ENCODE results near the gene YPEL3.
A peak's percentile ranks its signal among the peaks of the same experiment; 100 is the strongest.

The YPEL3 gene

DNA sequence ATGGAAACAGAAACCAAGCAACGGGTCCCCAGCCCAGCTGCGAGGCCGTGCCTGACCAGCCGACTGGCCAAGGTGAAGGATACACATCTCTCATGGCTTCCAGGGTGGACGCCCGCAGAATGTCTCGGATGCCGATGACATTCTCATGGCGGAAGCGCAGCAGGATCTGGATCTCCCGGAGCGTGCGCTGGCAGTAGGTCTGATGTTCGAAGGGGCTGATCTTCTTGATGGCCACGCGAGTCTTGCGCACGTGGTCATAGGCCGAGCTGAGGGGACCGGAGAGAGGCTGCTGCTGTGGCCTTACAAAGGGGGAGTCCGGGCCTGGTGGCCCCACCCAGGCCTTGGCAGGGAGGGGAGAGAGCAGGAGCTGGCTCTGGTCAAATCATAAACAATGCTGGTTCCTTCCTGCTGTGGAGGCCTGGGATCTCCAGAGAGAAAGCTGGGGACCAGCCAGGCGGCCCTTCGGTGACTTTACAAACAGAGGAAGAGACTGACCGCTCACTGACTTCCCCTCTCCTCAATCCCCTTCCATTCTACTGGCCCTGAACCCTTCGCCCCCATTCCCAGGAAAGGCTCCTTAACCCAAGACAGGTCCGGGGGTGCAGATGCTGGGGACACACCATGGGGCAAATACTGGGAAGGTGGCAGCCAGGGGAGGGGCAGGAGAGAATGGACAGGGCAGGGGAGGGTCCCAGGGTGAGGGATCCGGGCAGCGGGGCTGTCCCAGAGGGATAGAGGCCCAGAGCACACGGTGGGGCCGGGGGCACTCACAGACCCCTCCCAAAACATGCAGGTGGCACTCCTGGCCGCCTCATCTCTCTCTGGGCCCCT lies 25.9 kb upstream of the YPEL3 start:
- H3K27me3 ChIP-seq (replicated peaks; ENCODE audit: control insufficient read depth, insufficient read depth, low read length) = no peaks in the 10 kb centered on the region
- no peak for DNase-seq (ENCODE audit: extremely low read depth, insufficient read length)
- TF ChIP-seq, protein P1, sequence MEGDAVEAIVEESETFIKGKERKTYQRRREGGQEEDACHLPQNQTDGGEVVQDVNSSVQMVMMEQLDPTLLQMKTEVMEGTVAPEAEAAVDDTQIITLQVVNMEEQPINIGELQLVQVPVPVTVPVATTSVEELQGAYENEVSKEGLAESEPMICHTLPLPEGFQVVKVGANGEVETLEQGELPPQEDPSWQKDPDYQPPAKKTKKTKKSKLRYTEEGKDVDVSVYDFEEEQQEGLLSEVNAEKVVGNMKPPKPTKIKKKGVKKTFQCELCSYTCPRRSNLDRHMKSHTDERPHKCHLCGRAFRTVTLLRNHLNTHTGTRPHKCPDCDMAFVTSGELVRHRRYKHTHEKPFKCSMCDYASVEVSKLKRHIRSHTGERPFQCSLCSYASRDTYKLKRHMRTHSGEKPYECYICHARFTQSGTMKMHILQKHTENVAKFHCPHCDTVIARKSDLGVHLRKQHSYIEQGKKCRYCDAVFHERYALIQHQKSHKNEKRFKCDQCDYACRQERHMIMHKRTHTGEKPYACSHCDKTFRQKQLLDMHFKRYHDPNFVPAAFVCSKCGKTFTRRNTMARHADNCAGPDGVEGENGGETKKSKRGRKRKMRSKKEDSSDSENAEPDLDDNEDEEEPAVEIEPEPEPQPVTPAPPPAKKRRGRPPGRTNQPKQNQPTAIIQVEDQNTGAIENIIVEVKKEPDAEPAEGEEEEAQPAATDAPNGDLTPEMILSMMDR (IDR thresholded peaks at IDR 0.05; ENCODE audit: insufficient read depth, low read length, poor library complexity, severe bottlenecking) = no peak
- peak overlapping the region; percentile 87 for H3K4me3 ChIP-seq (replicated peaks; ENCODE audit: low read depth, low read length)
- H3K36me3 ChIP-seq (ENCODE audit: control insufficient read depth, insufficient read depth, low read length) = no peaks in the 10 kb centered on the region; the same call in none of the 2 replicates

DNA sequence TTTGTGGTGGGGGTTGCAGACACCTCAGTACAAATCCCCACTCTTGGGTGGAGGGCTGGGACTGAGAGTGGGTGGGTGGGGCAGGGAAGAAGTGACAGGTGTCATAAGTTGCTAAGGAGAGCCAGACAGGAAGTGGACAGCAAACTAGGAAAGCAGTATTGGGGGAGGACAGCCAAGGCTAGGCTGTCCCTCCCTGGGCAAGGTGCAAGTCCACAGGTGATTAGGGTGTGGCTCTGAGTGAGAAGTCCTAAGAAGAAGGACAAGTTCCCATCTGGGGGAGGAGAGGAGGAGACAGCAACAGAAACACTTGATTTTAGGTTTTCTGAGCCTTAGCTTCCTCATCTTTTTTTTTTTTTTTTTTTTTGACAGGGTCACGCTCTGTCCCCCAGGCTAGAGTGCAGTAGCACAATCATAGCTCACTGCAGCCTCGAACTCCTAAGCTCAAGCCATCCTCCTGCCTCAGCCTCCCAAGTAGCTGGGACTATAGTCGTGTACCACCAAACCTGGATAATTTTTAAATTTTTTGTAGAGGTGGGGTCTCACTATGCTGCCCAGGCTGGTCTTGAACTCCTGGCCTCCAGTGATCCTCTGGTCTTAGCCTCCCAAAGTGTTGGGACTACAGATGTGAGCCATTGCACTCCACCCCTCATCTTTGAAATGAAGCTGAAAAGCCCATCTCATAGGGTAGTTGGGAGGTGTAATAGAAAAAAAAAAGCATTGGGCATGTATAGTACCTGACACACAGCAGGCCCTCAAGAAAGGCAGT lies 24.5 kb upstream of the YPEL3 start:
- H3K27me3 ChIP-seq (replicated peaks; ENCODE audit: control insufficient read depth, insufficient read depth, low read length) = no peaks in the 10 kb centered on the region

DNA sequence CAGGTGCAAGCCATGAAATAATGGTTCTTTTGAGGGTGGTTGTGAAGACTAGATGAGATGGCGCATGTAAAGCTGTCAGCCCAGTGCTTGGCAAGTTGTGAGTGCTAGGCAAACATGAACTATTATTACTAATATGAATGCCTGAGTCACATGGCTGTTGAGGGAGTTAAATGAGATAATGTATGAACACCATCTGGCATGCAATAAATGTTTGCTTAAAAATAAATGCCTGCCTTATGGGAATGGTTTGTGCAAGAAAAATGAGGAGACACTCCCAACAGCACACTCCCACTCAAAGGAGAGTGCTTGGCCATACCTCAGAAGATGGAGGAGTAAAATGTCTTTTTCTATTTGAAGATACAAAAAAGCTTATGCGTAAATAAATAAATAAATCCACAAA lies 23.4 kb upstream of the YPEL3 start:
- TF ChIP-seq, protein P1 (IDR thresholded peaks at IDR 0.05; ENCODE audit: insufficient read depth, low read length, poor library complexity, severe bottlenecking) = no peak
- Histone ChIP-seq H3K27me3 (replicated peaks; ENCODE audit: control insufficient read depth, insufficient read depth, low read length) (no peaks in the 10 kb centered on the region), H3K4me3 (replicated peaks; ENCODE audit: low read depth, low read length) (no peak overlapping the region), H3K36me3 (ENCODE audit: control insufficient read depth, insufficient read depth, low read length) (peaks cover 2% of the 10 kb centered on the region)
- DNase-seq (ENCODE audit: extremely low read depth, insufficient read length) = no peak

More for the DNA sequence above, 24.5 kb upstream of the YPEL3 start:
- TF ChIP-seq, protein P1 (IDR thresholded peaks at IDR 0.05; ENCODE audit: insufficient read depth, low read length, poor library complexity, severe bottlenecking) = no peak
- Histone ChIP-seq H3K36me3 (ENCODE audit: control insufficient read depth, insufficient read depth, low read length) (peaks cover 2% of the 10 kb centered on the region), H3K4me3 (replicated peaks; ENCODE audit: low read depth, low read length) (no peak overlapping the region)
- DNase-seq (ENCODE audit: extremely low read depth, insufficient read length) = no peak

DNA sequence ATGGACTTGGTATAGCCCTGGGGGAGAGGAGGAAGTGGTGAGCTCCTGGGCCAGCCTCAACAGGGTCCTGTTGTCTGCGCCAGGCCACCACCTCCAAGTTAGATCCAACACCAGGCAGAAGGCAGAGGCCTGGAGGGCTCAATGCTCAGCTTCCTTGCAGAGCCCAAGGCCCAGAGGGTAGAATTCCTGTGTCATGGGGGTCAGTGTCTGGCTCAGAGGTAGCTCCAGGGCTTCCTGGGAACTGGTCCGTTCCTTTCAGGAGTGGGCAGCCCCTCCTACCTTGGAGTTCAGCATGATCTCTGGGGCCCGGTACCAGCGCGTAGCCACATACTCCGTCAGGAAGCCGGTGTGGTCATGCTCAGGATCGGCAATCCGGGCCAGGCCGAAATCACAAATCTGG lies 21.8 kb upstream of the YPEL3 start:
- Histone ChIP-seq H3K36me3 (ENCODE audit: control insufficient read depth, insufficient read depth, low read length) (peaks cover 2% of the 10 kb centered on the region), H3K27me3 (replicated peaks; ENCODE audit: control insufficient read depth, insufficient read depth, low read length) (no peaks in the 10 kb centered on the region), H3K4me3 (replicated peaks; ENCODE audit: low read depth, low read length) (no peak overlapping the region)
- no peak for DNase-seq (ENCODE audit: extremely low read depth, insufficient read length)
- TF ChIP-seq, protein P1 (IDR thresholded peaks at IDR 0.05; ENCODE audit: insufficient read depth, low read length, poor library complexity, severe bottlenecking) = no peak

DNA sequence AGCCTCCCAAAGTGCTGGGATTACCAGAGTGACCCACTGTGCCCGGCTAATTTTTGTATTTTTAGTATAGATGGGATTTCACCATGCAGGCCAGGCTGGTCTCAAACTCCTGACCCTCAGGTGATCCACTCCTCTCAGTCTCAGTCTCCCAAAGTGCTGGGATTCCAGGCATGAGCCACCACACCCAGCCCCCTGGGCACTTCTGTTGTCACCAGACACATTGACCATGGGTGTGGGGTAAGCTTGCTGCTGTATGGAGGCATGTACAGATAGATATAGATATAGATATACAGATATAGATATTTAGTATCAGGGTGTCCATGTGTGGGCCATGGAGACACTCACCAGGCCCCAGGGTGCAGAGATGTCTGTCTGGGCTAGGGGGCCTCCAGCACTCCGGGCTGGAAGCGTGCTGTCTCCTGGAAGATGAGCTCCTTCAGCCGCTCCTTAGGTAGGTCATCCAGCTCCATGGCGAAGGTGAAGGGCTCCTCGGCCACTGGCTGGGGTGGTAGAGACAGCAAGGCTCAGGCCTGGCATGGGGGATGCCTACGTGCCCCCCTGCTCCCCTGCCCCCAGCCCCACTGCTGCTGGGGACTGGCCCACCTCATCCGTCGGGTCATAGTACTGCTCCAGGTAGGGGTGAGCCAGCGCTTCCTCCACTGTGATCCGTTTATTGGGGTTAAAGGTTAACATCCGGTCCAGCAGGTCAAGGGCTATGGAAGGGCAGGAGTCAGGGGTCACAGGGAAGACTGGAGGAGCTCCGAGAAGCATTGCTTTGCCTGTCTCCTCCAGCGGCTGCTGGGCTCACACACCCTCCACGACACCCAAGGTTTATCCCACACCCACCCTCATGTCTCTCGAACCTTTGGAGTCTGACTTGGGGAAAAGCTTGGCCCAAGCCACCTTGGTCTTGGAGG lies 20.5 kb upstream of the YPEL3 start:
- H3K4me3 ChIP-seq (replicated peaks; ENCODE audit: low read depth, low read length) = no peak overlapping the region
- DNase-seq (ENCODE audit: extremely low read depth, insufficient read length) = no peak

More for the DNA sequence above, 20.5 kb upstream of the YPEL3 start:
- Histone ChIP-seq H3K27me3 (replicated peaks; ENCODE audit: control insufficient read depth, insufficient read depth, low read length) (no peaks in the 10 kb centered on the region), H3K36me3 (ENCODE audit: control insufficient read depth, insufficient read depth, low read length) (peaks cover 2% of the 10 kb centered on the region)
- TF ChIP-seq, protein P1 (IDR thresholded peaks at IDR 0.05; ENCODE audit: insufficient read depth, low read length, poor library complexity, severe bottlenecking) = no peak
